CD4-positive, alpha-beta T cell treated with Interleukin-1 beta for 1 hour (primary cell): ENCODE results near the gene TUBE1.
"Not testable (repeated sequence)": the region's sequence is repeated elsewhere in the genome, so short reads cannot be mapped to it uniquely, and the experiment has no call there.

Source experiments
- DNase-seq, 2 donors: peaks; one replicate each; pipeline ENCODE4 v3.0.0-alpha.2; 2020 to 2022

TUBE1 gene, protein sequence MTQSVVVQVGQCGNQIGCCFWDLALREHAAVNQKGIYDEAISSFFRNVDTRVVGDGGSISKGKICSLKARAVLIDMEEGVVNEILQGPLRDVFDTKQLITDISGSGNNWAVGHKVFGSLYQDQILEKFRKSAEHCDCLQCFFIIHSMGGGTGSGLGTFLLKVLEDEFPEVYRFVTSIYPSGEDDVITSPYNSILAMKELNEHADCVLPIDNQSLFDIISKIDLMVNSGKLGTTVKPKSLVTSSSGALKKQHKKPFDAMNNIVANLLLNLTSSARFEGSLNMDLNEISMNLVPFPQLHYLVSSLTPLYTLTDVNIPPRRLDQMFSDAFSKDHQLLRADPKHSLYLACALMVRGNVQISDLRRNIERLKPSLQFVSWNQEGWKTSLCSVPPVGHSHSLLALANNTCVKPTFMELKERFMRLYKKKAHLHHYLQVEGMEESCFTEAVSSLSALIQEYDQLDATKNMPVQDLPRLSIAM

DNA sequence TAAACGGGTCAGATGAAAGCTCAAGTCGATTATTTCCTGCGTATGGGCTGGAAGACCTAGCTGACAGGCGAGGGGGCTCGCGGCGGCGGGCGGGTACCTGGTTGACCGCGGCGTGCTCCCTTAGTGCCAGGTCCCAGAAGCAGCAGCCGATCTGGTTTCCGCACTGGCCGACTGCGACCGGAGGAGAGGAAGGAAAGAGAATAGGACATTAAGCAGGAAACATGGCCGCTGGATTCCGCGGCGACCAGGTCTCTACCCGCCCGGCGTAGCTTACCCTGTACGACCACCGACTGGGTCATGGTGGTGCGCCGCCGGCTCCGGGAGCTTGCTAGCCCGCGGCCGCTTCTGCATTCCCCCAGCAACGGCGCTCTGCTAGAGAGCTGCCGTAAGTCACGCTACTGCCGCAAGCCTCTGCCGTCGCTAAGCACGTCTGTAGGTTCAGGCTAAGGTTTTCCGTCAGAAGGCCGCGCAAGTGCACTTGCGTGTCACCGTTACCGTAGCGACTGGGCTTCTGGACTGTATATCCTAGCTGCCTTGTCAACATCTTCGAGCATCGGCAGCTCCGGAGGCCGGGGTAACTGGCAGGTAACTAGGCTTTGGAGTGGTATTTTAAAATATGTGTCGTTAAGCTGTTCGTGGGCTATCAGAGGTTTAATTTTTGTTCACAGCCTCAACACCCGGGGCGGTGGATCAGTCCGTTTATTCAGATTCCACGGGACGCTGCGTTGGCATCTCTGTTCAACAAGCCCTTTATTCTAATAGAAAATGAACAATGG, at the start of gene TUBE1, which contains the start of gene FAM229B:
TUBE1 (minus strand) TSS at position 347 of the 776 bp plus-strand sequence; CDS start at position 299, 48 bp downstream.
FAM229B (plus strand) TSS at position 456 of the 776 bp plus-strand sequence. CDS start 11,693 bp downstream, outside the sequence.
- DNase-seq: peak; percentile 93 to 96

DNA sequence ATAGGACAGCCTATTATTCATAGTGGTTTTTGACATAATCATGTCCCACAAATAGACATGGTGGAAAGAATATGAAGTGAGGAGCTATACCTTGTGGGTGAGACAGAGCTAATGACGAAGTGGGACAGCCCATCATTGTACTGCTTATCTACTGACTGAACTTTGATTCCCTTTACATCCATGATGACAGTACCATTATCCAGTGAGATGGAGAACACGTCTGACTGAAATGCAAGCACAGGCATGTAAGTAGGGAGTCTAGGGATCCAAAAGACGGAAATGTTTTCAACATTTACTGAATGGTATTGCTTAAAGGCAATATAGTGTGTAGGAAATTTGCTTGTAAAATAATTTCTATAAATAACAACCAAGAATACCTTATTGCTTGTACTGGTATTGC, 43.6 kb upstream of the TUBE1 start:
- no peak for DNase-seq

DNA sequence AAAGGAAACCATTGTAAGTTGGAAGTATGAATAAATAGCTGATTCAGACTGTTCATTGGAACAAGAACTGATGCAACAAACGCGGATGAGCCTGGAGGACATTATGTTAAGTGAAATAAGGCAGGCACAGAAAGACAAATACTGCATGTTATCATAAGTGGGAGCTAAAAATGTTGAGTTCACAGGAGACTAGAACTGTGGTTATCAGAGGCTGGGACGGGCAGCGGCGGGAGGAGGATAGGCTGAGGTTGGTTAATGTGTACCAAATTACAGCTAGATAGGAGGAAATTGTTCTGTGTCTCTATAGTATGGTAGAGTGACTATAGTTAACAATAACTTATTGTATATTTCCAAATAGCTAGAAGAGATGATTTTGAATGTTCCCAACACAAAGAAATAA, 40.9 kb upstream of the TUBE1 start:
- DNase-seq: no peak

DNA sequence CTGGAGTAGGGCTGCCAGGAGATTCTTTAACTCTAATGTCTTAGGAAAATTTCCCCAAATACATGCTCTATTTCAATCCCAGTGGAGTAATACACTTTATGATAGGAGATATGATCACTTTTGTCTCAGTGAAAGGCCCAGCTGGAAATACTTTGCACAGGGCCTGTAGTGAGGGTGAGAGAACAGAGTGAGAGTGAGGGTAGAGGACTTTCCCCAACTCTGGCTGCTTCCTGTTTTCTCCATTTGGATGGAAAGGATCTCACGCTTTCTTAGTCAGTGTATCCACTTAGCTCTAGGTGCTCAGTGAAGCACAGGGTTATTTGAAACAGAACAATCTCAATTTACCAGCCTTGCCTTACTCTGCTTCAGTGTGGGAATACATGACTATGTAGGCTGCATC, 36.7 kb upstream of the TUBE1 start:
- no peak for DNase-seq

DNA sequence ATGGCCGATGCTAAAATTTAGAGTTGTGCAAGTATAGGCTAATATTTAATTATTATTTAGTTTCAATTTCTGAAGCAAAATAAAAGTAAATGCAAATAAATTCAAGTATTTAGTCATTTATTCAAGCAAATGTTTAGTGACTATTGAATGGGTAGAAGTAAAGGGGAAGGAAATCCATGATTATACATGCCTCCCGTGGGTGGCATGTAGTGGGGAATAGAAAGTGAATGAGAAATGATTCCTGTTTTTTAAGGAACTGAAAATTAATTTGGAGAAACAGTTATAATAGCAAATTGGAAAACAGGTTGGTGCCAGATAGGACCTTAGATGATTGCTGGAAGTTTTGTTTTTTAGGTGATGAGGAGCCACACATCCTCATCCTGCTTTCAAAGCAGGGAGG, 35.5 kb upstream of the TUBE1 start:
- no peak for DNase-seq

DNA sequence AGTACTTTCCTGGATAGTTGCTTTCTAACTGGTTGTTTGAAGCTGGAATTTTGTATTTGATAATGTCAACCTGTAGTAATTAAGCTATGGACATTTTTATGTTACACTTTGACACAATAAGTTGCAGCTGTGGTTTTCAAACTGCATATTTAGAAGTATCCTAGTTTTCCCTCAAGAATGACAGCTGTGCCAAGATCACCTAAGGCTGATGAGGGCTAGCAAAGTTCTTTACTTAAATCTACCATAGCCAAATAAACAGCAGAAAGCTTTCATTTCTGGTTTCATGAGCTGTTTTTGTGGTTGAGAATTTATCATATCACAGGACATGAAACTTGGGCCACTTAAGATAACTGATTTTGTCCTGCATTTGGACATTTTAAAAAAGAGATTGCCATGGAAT, 30.8 kb upstream of the TUBE1 start:
- DNase-seq: no peak

DNA sequence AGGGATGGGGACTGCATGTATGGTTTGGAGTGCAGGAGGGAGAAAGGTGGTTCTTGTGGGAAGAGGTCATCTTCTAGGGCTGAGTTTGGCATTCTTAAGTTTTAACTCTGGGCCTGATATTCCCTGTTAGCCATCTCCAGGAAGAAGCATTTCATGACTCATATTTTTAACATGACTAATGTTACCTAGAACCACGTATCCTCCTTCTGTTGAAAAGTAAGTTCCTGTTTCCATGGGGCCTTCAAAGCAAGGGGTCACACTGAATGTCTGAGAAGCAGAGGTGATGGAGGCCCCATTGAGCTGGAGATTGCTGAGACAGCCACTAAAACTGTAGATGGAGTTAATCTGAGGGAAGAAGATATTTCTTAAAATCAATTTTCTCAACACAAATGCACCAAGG, 30.3 kb upstream of the TUBE1 start:
- no peak for DNase-seq

DNA sequence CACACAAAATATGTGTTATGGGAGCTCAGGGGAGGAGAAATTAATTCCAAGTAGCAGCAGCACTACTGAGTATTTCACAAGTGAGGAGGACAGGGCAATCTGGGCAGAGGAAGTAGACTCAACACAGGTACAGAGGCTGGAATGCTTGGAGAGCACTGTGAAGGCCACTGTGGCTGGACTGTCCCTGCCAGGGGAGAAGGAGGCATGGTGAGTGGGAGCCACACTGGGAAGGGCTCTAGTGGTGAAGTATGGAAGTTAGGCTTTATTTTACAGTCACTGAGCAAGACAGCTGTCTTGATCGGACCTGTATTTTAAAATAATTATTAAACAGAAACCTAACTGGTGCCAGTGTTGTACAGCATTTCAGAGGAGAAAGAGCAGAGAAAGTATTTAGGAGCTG, 28.9 kb upstream of the TUBE1 start:
- DNase-seq: no peak

DNA sequence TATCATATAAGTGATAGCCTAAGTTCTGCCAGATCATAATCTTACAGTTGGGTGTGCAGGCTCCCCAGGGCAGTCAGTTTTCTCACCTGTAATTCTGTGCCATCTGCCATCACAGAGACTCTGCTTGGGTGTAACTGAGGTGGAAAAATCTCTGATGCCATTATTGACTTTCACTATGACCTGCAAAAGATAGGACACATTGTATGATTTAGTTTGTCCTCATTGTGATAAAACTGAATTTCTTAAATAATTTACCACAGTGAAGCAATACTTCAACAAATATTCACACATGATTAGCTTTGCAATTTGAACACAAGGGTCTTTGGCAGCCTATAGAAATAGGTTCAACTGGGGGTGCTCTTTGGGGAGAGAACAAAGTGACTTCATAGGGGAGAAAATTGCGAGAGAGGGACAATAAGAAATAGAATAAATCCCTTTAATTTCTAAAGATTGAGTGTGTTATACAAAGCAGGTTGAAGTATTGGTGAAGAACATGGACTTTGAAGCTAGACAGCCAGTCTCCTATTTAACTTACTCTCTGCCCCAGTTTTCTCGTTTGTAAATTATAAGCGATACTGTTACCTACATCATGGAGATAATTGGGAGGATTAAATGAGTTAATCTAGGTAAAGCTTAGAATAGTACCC, 27.4 kb upstream of the TUBE1 start:
- DNase-seq: no peak

DNA sequence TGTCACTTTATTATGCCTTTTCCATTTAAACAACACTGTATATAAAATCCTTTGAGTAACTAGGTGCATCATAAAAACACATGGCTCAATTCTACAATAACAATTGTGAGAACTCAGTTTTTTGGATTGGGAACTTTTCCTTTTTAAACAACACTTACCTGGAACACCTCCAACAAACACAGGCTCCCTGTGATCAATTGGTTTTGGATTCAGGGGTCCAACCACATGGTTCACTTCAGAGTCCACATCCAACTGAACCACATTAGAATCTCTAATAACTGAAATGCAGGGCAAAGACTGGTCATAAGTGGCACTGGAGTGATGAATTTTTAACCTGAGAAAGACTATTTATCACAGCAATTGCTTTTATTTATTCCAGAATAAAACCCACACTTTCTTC, 26.6 kb upstream of the TUBE1 start:
- DNase-seq: no peak

DNA sequence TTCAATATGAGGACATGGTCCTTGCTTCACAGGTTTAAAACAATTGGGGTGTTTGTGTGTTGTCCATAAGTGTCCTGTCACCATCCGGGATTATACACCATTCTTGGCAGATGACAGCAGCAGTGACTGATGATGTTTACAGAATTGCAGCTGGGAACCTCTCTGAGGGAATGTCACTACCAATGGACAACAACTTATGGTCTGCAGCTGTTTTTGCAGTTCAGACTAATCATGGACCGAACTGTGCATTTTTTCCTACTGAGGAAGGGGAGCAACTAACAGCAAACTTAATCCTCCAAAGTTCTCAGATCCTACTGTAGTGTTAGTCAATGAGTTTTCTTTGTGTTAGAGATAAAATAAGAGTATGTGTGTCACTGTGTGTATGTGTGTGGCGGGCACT, 26.1 kb upstream of the TUBE1 start:
- DNase-seq: no peak

DNA sequence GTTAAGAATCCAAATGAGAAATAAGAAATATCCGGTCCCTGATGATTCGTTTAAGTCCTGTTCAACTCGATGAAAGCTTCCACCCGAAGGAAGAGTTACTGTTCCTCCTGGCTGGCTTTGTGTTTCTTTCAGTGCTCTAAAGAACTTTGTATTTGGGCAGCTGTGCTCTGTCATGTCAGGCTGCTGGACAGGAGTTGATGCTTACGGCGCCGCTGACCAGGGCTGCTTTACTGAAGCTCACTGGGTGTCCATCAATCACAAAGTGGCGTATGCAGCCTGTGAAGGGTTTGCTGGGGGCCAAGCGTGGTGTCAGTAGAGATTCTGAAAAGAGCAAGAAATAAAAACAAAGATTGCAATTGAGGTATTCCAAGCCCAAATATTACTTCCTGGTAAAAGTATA, 22.0 kb upstream of the TUBE1 start:
- no peak for DNase-seq

DNA sequence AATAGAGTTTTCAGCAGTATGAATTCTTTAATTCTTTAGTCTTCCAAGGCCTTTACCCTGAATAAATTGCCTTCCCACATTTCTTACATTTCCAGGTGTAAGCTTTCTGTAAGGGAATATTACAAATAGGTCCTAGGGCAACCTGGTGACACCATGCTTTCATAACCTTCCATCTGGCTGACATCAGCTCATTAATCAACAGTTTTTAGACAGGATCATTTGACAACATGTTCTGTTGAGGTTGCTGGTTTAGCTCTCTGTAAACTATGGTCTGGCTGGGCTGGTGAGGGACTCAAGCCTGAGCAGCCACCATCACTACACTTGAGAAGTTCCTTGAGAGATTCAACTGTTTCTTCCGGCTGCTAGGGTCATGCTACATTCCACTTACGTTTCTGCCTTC, 19.3 kb upstream of the TUBE1 start:
- DNase-seq: no peak

DNA sequence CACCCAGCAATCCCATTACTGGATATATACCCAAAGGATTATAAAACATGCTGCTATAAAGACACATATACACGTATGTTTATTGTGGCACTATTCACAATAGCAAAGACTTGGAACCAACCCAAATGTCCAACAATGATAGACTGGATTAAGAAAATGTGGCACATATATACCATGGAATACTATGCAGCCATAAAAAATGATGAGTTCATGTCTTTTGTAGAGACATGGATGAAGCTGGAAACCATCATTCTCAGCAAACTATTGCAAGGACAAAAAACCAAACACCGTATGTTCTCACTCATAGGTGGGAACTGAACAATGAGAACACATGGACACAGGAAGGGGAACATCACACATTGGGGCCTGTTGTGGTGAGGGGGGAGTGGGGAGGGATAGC, 18.7 kb upstream of the TUBE1 start:
- not testable (repeated sequence) for DNase-seq

DNA sequence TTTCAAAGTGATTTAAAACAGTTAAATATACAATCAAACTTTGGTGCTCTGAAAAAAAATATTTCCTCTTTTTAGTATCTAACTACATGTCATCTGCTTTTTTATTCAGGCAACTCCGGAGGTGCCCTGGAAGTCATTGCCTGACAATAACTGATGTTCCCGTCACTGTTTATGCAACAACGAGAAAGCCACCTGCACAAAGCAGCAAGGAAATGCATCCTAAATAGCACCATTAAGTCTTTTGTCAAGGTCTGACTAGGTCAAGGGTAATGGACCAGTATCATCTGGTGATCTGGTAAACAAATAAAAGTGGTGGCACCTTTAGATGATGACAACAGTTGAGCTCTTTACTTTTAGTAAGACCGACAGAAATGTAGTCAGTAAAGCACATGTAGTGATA, 13.3 kb upstream of the TUBE1 start:
- no peak for DNase-seq

DNA sequence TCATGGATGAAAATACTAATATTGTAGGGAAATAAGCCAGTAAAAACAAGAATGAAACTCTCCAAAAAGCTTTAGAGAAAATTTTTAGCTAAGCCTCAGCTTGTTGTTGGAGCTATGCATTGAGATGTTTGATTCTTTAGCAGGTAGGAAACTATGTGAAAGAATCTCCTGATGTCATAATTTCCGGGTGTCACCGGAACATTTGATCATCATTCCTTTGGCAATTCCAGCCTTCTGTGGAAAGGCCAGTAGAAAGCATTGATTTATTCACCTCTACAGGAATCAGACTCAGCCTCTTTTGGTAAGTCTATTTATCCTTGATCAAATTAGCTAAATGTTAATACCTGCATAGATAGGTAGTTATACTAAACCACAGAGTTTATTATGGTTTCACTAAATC, 9.6 kb upstream of the TUBE1 start:
- no peak for DNase-seq

DNA sequence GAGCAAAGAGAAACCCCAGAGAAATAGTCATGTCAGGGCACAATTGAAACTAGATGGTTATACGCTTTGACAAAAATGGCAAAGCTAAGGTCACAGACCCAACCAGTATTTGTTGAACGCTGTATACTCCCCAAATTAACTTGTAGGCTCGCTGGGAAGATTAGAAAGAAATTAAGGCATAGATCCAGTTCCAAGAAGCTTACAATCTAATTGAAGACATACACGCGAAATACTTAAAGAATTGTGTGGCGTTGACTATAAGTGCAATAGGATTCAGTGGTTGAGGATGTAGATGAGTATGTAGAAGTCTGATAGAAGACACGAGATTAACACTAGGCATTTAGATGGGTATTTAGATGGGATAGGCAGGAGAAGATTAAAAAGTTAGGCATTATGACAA, 634 bp upstream of the TUBE1 start:
- no peak for DNase-seq

DNA sequence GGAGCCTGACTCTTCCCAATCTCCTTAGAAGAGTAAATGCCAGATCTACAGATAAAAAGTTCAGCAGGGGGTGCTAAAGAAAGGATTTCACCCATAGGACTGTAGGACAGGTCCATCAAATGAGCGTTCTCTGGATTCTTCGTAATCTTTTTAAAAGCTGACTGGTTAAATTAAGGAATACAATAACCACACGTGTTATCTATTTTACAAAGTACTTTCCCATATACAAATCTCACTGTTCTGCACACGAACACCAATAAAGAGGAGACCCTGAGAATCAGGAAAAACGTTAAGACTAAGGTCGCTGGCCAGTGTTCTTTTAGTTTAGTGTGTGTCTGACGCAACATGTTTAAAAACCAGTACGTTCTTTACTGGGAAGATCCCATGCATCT, 542 bp downstream of the TUBE1 start:
- DNase-seq: no peak

DNA sequence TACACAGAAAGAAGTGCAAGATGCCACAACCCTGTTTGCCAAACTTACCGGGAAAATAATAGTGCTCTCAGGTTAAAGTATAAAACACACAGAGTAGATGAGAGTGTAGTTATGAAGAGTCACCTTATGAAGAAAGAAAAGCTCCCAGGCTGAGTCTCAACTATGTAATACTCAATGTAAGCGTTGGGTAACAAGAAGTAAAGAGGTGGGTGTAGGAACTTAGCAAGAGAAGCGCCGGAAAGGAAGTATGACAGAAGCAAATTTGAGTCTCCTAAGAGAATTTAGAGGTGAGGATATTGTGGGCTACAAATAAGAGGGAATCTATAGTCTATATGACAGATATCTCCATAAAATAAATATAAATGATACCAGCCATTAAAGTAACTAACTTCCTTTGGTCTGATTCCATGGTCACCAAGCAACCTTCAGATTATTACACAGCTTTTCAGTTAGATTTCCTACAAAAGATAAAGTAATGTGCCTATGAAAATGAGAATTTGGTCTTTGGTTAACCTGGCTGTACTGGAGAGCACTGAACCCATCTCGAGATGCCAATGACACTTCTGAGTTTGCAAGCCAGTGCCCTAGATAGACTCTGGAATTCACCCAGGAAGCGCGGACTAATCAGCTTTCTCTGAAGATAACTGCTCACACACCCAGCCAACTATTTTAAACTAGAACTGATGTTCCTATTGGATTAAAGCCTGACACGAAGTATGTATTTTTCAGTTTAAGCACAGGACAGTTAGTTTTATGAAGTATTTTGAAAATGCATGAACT, 1.8 kb downstream of the TUBE1 start:
- DNase-seq: no peak

DNA sequence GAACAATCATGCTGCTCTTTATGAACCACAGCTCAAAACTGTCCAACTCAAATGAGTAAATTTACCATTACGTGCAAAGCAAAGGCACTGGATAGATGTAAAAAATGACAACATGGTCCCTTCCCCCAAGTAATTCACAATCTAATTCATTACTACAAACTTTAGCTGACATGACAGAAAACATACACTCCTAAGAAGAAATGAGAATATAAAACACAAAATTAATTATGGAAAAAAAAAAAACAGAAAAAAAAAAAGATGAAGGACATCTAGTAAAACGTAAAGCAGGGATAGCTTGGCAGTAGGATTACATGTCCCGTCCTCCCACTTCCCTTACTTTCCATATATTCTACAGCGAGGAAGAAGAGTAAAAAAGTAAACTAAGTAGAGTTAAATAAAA, 5.7 kb downstream of the TUBE1 start:
- no peak for DNase-seq

DNA sequence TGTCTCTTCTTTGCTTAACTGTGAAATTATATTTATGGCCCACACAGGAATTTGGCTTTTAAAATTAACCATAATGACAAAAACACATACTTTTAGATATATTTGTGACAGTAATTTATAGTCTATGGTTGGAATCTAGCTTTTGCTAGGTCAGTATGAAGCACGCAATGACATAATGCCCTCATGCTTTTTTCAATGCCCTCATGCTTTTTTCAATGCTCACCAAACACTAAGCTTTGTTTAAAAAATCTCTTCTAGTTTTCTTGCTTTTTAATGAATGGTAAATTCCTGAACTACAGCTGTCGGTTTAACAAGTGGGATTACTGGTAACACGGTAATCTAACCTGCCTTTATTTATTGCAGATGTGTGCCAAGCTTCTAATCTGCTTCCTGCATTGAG, 20.7 kb downstream of the TUBE1 start:
- DNase-seq: no peak

DNA sequence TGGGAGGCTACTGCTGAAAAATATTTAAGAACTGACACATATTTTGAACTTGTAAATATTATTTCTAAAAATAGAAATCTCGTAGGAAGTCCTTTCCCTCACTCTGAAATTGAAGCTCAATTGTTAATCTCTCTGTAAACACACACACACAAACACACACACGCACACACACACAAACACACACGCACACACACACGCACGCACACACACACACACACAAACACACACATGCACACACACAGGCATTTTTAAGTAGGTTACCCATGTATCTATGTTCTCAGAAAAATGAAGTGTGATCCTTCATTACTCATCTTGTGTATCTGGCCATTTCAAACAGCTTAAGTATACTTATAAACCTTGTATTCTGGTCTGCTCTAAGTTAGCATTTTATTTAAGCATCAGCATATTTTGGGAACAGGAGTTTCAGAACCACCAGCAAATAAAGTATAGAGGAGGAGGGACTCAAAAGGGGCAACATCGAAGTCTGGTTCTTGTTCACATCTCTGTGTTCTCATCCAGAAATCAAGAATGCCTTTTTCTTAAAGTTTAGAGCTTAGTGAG, 21.8 kb downstream of the TUBE1 start:
- no peak for DNase-seq

DNA sequence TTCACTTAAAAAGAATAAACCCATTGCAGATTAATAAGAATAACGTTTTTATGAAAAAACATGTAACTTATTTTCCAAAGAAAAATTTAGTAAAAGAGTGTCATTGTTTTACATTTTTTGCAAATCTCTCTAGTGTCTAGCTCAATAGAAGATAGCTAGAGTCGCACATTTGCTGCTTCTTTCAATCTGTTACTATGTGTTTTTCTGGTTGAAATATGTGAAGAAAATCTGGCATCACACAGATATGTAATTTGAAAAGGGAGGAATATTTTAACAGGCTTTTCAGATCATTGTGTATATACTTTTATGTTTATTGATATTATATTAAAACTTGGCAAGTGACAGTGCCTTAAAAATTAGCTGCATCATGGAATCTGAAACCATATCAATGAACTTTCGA, 24.3 kb downstream of the TUBE1 start:
- DNase-seq: no peak
